Esophagus muscularis mucosa (tissue), 4 donors: Measurements from ENCODE around the gene PLEKHG4B. TPM values are rescaled to one million over a fixed set of nuclear protein-coding genes. Genes with fewer than 3 reads are reported as not detected.
"Not testable (repeated sequence)": the region's sequence is repeated elsewhere in the genome, so short reads cannot be mapped to it uniquely, and the experiment has no call there.

Experiments used
- DNase-seq: peaks from one replicate; pipeline ENCODE4 v3.0.0-alpha.2; 2017; ENCODE audit errors: extremely low spot score
- H3K27ac ChIP-seq, 4 donors: fragments of 200-600 bp; sonication (generic); replicated peaks in 1 of 4; 1 replicate in 3 of 4; 2 replicates in 1 of 4; pipeline ENCODE4 v1.5.1; 2016 to 2019; ENCODE audit warnings: mild to moderate bottlenecking in 1 of 4
- H3K27me3 ChIP-seq, 4 donors: fragments of 200-600 bp; sonication (generic); one replicate each; pipeline versions ENCODE4 v1.5.1 to v1.6.0; 2016 to 2019
- H3K36me3 ChIP-seq, 4 donors: fragments of 200-600 bp; sonication (generic); one replicate each; pipeline ENCODE4 v1.5.1; 2016 to 2019
- H3K4me1 ChIP-seq, 4 donors: fragments of 200-600 bp; sonication (generic); one replicate each; pipeline ENCODE4 v1.5.1; 2016 to 2019
- H3K4me3 ChIP-seq, 4 donors: fragments of 200-600 bp; sonication (generic); 1 replicate in 2 of 4; 2 replicates in 2 of 4; pipeline ENCODE4 v1.5.1; 2016 to 2019; ENCODE audit warnings: mild to moderate bottlenecking in 4 of 4, moderate library complexity in 1 of 4
- H3K9me3 ChIP-seq, 4 donors: fragments of 200-600 bp; sonication (generic); 1 replicate in 3 of 4; 2 replicates in 1 of 4; pipeline ENCODE4 v1.5.1; 2016 to 2019
- EP300 ChIP-seq: sonication (generic); formaldehyde crosslinking; IDR thresholded peaks from one replicate; pipeline ENCODE4 v1.6.1; 2017; ENCODE audit warnings: antibody characterized with exemption
- POLR2A ChIP-seq: fragments of 450-650 bp; IDR thresholded peaks from one replicate; pipeline ENCODE4 v1.6.1; 2017; ENCODE audit warnings: antibody characterized with exemption, moderate library complexity, mild to moderate bottlenecking, low read depth
- POLR2AphosphoS5 ChIP-seq, 2 donors: sonication (generic); formaldehyde crosslinking; IDR thresholded peaks; one replicate each; pipeline ENCODE4 v1.6.1; 2017; ENCODE audit warnings: antibody characterized with exemption in 2 of 2
- WGBS: methylation state at CpG from one replicate; pipeline ENCODE4 v1.1.5; 2018; 5-methylcytosine and 5-hydroxymethylcytosine counted together
- intact Hi-C: fragments of 100-400 bp; cut with DNase I; formaldehyde crosslinking; loops from one replicate; pipeline ENCODE4 v1.15.1; 2023
- total RNA-seq, 4 donors: library from RNA; depleted of rRNA; stranded (reverse); fragments of >200 nt; gene quantifications; one replicate each; pipeline versions ENCODE4 v1.1.0 to v1.2.1, GENCODE V29; 2016
- TF ChIP-seq, protein P1 (sequence below), 3 experiments: fragments of 200-600 bp in 2 of 3; fragments of 450-650 bp in 1 of 3; sonication (generic) in 2 of 3; IDR thresholded peaks; one replicate each; pipeline ENCODE4 v1.5.1; 2017 to 2019; ENCODE audit warnings: antibody characterized with exemption in 3 of 3, mild to moderate bottlenecking in 2 of 3, moderate library complexity in 1 of 3

Gene PLEKHG4B
- total RNA-seq, 4 donors from 2014 or later = under 0.01 to 0.46 TPM; not detected in 2

- no peak overlapping the region for H3K4me3 ChIP-seq
- H3K9me3 ChIP-seq = no peaks in the 10 kb centered on the region
- H3K27ac ChIP-seq = no peak overlapping the region
- no peak for DNase-seq
- intact Hi-C loops = no loop called here
- TF ChIP-seq, protein P1, sequence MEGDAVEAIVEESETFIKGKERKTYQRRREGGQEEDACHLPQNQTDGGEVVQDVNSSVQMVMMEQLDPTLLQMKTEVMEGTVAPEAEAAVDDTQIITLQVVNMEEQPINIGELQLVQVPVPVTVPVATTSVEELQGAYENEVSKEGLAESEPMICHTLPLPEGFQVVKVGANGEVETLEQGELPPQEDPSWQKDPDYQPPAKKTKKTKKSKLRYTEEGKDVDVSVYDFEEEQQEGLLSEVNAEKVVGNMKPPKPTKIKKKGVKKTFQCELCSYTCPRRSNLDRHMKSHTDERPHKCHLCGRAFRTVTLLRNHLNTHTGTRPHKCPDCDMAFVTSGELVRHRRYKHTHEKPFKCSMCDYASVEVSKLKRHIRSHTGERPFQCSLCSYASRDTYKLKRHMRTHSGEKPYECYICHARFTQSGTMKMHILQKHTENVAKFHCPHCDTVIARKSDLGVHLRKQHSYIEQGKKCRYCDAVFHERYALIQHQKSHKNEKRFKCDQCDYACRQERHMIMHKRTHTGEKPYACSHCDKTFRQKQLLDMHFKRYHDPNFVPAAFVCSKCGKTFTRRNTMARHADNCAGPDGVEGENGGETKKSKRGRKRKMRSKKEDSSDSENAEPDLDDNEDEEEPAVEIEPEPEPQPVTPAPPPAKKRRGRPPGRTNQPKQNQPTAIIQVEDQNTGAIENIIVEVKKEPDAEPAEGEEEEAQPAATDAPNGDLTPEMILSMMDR (IDR thresholded peaks at IDR 0.05) = no peak
- no peak for TF ChIP-seq POLR2AphosphoS5 (IDR thresholded peaks at IDR 0.05)
- H3K36me3 ChIP-seq = peaks cover 0 to 13% (median 7%) of the 10 kb centered on the region in 4 donors
- peaks cover 0 to 33% (median 0%) of the 10 kb centered on the region in 4 donors for H3K27me3 ChIP-seq
- peaks cover 13 to 15% (median 14%) of the 10 kb centered on the region in 4 donors for H3K4me1 ChIP-seq
- 83% methylated on average over 33 of the region's 33 CpGs for WGBS
These were observed 103.6 kb downstream of the PLEKHG4B start for GRCh38 chr5:195401-196160.

DNA sequence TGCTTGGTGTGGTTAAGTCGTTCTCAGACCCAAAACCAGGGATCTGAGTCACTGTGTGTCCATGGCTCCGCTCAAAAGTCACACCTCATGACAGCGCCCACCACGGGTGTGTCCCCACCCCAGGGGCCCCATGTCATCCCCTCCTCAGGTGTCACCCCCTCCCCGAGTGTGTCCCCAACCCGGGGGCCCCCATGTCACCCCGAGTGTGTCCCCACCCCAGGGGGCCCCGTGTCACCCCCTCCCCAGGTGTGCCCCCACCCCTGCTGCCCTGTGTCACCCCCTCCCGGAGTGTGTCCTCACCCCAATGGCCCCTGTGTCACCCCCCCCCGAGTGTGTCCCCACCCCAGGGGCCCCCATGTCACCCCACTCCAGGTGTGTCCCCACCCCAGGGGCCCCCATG, 104.4 kb downstream of the PLEKHG4B start:
- intact Hi-C loops = no loop called here
- Histone ChIP-seq H3K36me3 (peaks cover 0 to 13% (median 7%) of the 10 kb centered on the region in 4 donors), H3K4me1 (peaks cover 6 to 13% (median 7%) of the 10 kb centered on the region in 4 donors), H3K9me3 (no peaks in the 10 kb centered on the region), H3K27ac (no peak overlapping the region), H3K4me3 (no peak overlapping the region), H3K27me3 (peaks cover 0 to 26% (median 0%) of the 10 kb centered on the region in 4 donors)
- TF ChIP-seq POLR2A (no peak), EP300 (no peak), POLR2AphosphoS5 (IDR thresholded peaks at IDR 0.05) (no peak)
- TF ChIP-seq, protein P1 (IDR thresholded peaks at IDR 0.05) = no peak
- no CpG with 5 or more reads among the region's 10 CpGs for WGBS
- DNase-seq = no peak

- 58% methylated on average over 18 of the region's 18 CpGs for WGBS
- Histone ChIP-seq H3K4me1 (peaks cover 0 to 13% (median under 1%) of the 10 kb centered on the region in 4 donors), H3K36me3 (peaks cover 0 to 13% (median 9%) of the 10 kb centered on the region in 4 donors), H3K27me3 (peaks cover 0 to 19% (median 0%) of the 10 kb centered on the region in 4 donors)
- DNase-seq, intact Hi-C loops, H3K9me3 ChIP-seq, H3K27ac ChIP-seq, H3K4me3 ChIP-seq: not testable (repeated sequence)
These were observed 105.1 kb downstream of the PLEKHG4B start for GRCh38 chr5:197031-197430.

DNA sequence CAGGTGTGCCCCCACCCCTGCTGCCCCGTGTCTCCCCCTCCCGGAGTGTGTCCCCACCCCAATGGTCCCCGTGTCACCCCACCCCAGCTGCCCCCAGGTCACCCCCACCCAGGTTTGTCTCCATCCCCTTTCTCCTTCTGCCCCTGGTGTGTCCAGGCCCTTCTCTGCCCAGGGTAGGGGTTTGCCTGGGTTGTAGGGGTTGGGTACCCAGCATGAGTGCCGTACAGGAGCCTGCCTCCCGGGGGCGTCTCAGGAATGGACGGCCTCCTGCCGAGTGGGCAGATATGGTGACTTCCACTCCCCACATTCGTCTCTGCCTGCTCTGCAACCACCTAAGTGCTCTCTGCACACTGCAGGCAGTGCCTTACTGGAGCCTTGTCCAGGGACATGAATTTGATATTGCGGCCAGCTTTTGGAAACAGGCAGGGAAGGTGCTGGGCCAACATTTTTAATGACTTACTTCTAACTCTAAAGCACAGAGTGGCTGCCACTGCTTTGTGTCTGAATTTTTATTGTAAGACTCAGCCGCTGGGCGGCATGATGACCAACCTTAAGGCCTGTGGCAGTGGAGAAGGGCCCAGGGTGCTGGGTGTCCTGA, 106.0 kb downstream of the PLEKHG4B start:
- Histone ChIP-seq H3K27me3 (peaks cover 0 to 10% (median 0%) of the 10 kb centered on the region in 4 donors), H3K27ac (no peak overlapping the region), H3K4me3 (no peak overlapping the region), H3K36me3 (peaks cover 0 to 20% (median 13%) of the 10 kb centered on the region in 4 donors), H3K9me3 (no peaks in the 10 kb centered on the region), H3K4me1 (peaks cover 0 to 13% (median 0%) of the 10 kb centered on the region in 4 donors)
- intact Hi-C loops = no loop called here
- no peak for DNase-seq
- TF ChIP-seq POLR2A (no peak), EP300 (no peak), POLR2AphosphoS5 (IDR thresholded peaks at IDR 0.05) (no peak)
- TF ChIP-seq, protein P1 (IDR thresholded peaks at IDR 0.05) = no peak
- 87% methylated on average over 5 of the region's 12 CpGs for WGBS

- WGBS = 90% methylated on average over 13 of the region's 21 CpGs
- no peak for DNase-seq
- H3K36me3 ChIP-seq = peaks cover 0 to 26% (median 19%) of the 10 kb centered on the region in 4 donors
- H3K4me3 ChIP-seq = no peak overlapping the region
- H3K9me3 ChIP-seq = no peaks in the 10 kb centered on the region
- peaks cover 0 to 3% (median 0%) of the 10 kb centered on the region in 4 donors for H3K27me3 ChIP-seq
- no peak overlapping the region for H3K27ac ChIP-seq
- intact Hi-C loops = no loop called here
- H3K4me1 ChIP-seq = peaks cover 0 to 13% (median 0%) of the 10 kb centered on the region in 4 donors
- TF ChIP-seq POLR2AphosphoS5 (IDR thresholded peaks at IDR 0.05) (no peak), POLR2A (no peak), EP300 (no peak)
- TF ChIP-seq, protein P1 (IDR thresholded peaks at IDR 0.05) = no peak
These were observed 106.7 kb downstream of the PLEKHG4B start for GRCh38 chr5:198516-199196.
